Upper lobe of right lung (tissue), 1 donor: ENCODE data around the gene SLC44A3. TPM values are rescaled to one million over a fixed set of nuclear protein-coding genes. Genes with fewer than 3 reads are reported as not detected.

Experiments
- ATAC-seq: fragments of 200-7000 bp; cut with Tn5 transposase; one replicate; pipeline ENCODE4 v1.9.1; 2020; ENCODE audit warnings: mild to moderate bottlenecking, moderate library complexity
- DNase-seq: peaks from one replicate; pipeline ENCODE4 v3.0.0-alpha.2; 2020
- H3K27ac ChIP-seq: fragments of 200-600 bp; one replicate; pipeline ENCODE4 v1.8.0; 2022
- H3K27me3 ChIP-seq: fragments of 200-600 bp; one replicate; pipeline ENCODE4 v1.8.0; 2022; ENCODE audit warnings: mild to moderate bottlenecking
- H3K36me3 ChIP-seq: fragments of 200-600 bp; one replicate; pipeline ENCODE4 v1.8.0; 2022
- H3K4me1 ChIP-seq: fragments of 200-600 bp; one replicate; pipeline ENCODE4 v1.8.0; 2022
- H3K4me3 ChIP-seq: fragments of 200-600 bp; one replicate; pipeline ENCODE4 v1.8.0; 2022; ENCODE audit warnings: mild to moderate bottlenecking
- H3K9me3 ChIP-seq: fragments of 200-600 bp; one replicate; pipeline ENCODE4 v1.8.0; 2022
- CTCF ChIP-seq: fragments of 200-600 bp; IDR thresholded peaks from one replicate; pipeline ENCODE4 v1.8.0; 2022; ENCODE audit warnings: antibody characterized with exemption
- intact Hi-C: fragments of 100-400 bp; cut with DNase I; formaldehyde crosslinking; loops from one replicate; pipeline ENCODE4 v1.11.0; 2022
- long read RNA-seq: library from polyadenylated mRNA; unstranded; transcript quantifications from one replicate; pipeline ENCODE4 v2.0.0, GENCODE V29; 2021
- total RNA-seq: library from RNA; stranded (reverse); fragmentation: NEBNext Ultra II Directional; extraction: Animal tissue kit (Norgen Biotek cat#: 25700); gene quantifications from one replicate; pipeline ENCODE4 v1.2.1, GENCODE V29; 2021
- donor health status: DM: no; HTN: yes; CAD: no; lungs with severe emphysema.

Gene SLC44A3
- total RNA-seq, result 31.6 TPM
- long read RNA-seq, transcript SLC44A3-201 (15 exons, 2,388 nt), result major isoform, 14 of 42 reads
- long read RNA-seq, partial matches to known transcripts, result 5 of 42 reads
- long read RNA-seq, other reads (novel, unspliced or antisense), result 16 of 42 reads

- Histone ChIP-seq H3K27me3 (peaks cover 12% of the 10 kb centered on the region), H3K4me1 (peaks cover 15% of the 10 kb centered on the region), H3K27ac (peak within 1 kb of the TSS; percentile 73), H3K4me3 (peak within 1 kb of the TSS; percentile 66), H3K9me3 (no peaks in the 10 kb centered on the region), H3K36me3 (no peaks in the 10 kb centered on the region)
- TF ChIP-seq CTCF, result peak; percentile 28
- ATAC-seq (peak; percentile 96), DNase-seq (peak; percentile 85)
- intact Hi-C loops, result no loop called here
These were observed at the start of gene SLC44A3 for GRCh38 chr1:94819945-94820746. TSS of gene SLC44A3 (plus strand) at chr1:94820357. CDS start at chr1:94820452, 95 bp downstream.

- intact Hi-C loops, result no loop called here
- Histone ChIP-seq H3K4me3 (no peak overlapping the region), H3K27me3 (no peaks in the 10 kb centered on the region), H3K27ac (peak overlapping the region; percentile 81), H3K9me3 (no peaks in the 10 kb centered on the region), H3K4me1 (peaks cover 17% of the 10 kb centered on the region), H3K36me3 (no peaks in the 10 kb centered on the region)
- DNase-seq (peak; percentile 85), ATAC-seq (peak; percentile 93)
- no peak for TF ChIP-seq CTCF
These were observed 47.9 kb upstream of the SLC44A3 start for GRCh38 chr1:94772230-94772641.

- TF ChIP-seq CTCF, result no peak
- Histone ChIP-seq H3K4me3 (no peak overlapping the region), H3K27ac (peak overlapping the region; percentile 63), H3K27me3 (no peaks in the 10 kb centered on the region), H3K36me3 (no peaks in the 10 kb centered on the region), H3K4me1 (peaks cover 17% of the 10 kb centered on the region), H3K9me3 (no peaks in the 10 kb centered on the region)
- DNase-seq (no peak), ATAC-seq (no peak)
- intact Hi-C loops, result no loop called here
These were observed 47.3 kb upstream of the SLC44A3 start for GRCh38 chr1:94772845-94773244.

- H3K27ac ChIP-seq, result peak overlapping the region; percentile 63
- no peaks in the 10 kb centered on the region for H3K36me3 ChIP-seq
- H3K4me3 ChIP-seq, result no peak overlapping the region
- ATAC-seq (no peak), DNase-seq (no peak)
- H3K27me3 ChIP-seq, result no peaks in the 10 kb centered on the region
- no peak for TF ChIP-seq CTCF
- intact Hi-C loops, result no loop called here
- H3K9me3 ChIP-seq, result no peaks in the 10 kb centered on the region
- peaks cover 12% of the 10 kb centered on the region for H3K4me1 ChIP-seq
These were observed 46.8 kb upstream of the SLC44A3 start for GRCh38 chr1:94773296-94773809.

GRCh38 chr1:94773931-94774422, 46.2 kb upstream of the SLC44A3 start:
- intact Hi-C loops, result no loop called here
- peak; percentile 71 for DNase-seq
- no peak for TF ChIP-seq CTCF

More at GRCh38 chr1:94773931-94774422, 46.2 kb upstream of the SLC44A3 start:
- peaks cover 8% of the 10 kb centered on the region for H3K4me1 ChIP-seq
- no peak overlapping the region for H3K4me3 ChIP-seq
- H3K9me3 ChIP-seq, result no peaks in the 10 kb centered on the region
- peak; percentile 28 for ATAC-seq
- no peaks in the 10 kb centered on the region for H3K27me3 ChIP-seq
- no peaks in the 10 kb centered on the region for H3K36me3 ChIP-seq
- H3K27ac ChIP-seq, result no peak overlapping the region
